Coronary artery (tissue), 2 donors: ENCODE results near the gene CCDC102B.

Experiments
- DNase-seq: peaks from one replicate; pipeline ENCODE4 v3.0.0-alpha.2; 2017; ENCODE audit warnings: low spot score
- H3K27ac ChIP-seq, 2 donors: fragments of 200-600 bp; sonication (generic); one replicate each; pipeline ENCODE4 v1.5.1; 2016 to 2019
- H3K4me3 ChIP-seq: fragments of 200-600 bp; sonication (generic); 2 replicates; pipeline ENCODE4 v1.5.1; 2016; ENCODE audit warnings: mild to moderate bottlenecking, moderate library complexity
- CTCF ChIP-seq: fragments of 200-600 bp; sonication (generic); IDR thresholded peaks from one replicate; pipeline ENCODE4 v1.5.1; 2019; ENCODE audit warnings: antibody characterized with exemption

CCDC102B gene

GRCh38 chr18:68840554-68841263 is 42.8 kb downstream of the CCDC102B start:
- TF ChIP-seq CTCF: no peak
- no peak for DNase-seq
- Histone ChIP-seq H3K4me3 (no peak overlapping the region), H3K27ac (peak overlapping the region in 1 of 2 donors; percentile 28)

- DNase-seq: no peak
- Histone ChIP-seq H3K4me3 (no peak overlapping the region), H3K27ac (no peak overlapping the region)
- no peak for TF ChIP-seq CTCF
Observed at GRCh38 chr18:68841301-68841700, 43.4 kb downstream of the CCDC102B start.

- DNase-seq: no peak
- Histone ChIP-seq H3K27ac (no peak overlapping the region), H3K4me3 (no peak overlapping the region)
- TF ChIP-seq CTCF: no peak
Observed at GRCh38 chr18:68842951-68843350, 45.1 kb downstream of the CCDC102B start.

GRCh38 chr18:68843473-68844089 is 45.7 kb downstream of the CCDC102B start:
- no peak overlapping the region for H3K4me3 ChIP-seq
- TF ChIP-seq CTCF: no peak
- H3K27ac ChIP-seq: no peak overlapping the region
- DNase-seq: no peak

- peak; percentile 20 for TF ChIP-seq CTCF
- H3K27ac ChIP-seq: no peak overlapping the region
- no peak for DNase-seq
- no peak overlapping the region for H3K4me3 ChIP-seq
Observed at GRCh38 chr18:68847219-68847837, 49.4 kb downstream of the CCDC102B start.

GRCh38 chr18:68848242-68848641 is 50.4 kb downstream of the CCDC102B start:
- no peak for TF ChIP-seq CTCF
- no peak for DNase-seq

More at GRCh38 chr18:68848242-68848641, 50.4 kb downstream of the CCDC102B start:
- Histone ChIP-seq H3K27ac (no peak overlapping the region), H3K4me3 (no peak overlapping the region)
